Calu3 (cell line): ENCODE results near the gene TNRC18. TPM values are rescaled to one million over a fixed set of nuclear protein-coding genes. Genes with fewer than 3 reads are reported as not detected.

Source experiments
- BruUV-seq: library from RNA; stranded (reverse); fragments of 400-500 nt; replicated peaks from 2 replicates; lab custom pipeline; 2021; lab: Mats Ljungman, UMichigan
- CTCF ChIA-PET: fragments of 300-600 bp; sonication (Branson Sonifier 250); formaldehyde crosslinking; loops from one replicate; lab custom pipeline; 2022; ENCODE audit warnings: antibody characterized with exemption; lab: Charles Lee
- DNase-seq: peaks from one replicate; pipeline ENCODE4 v3.0.0; 2022
- H3K27ac Mint-ChIP-seq: one replicate; pipeline ENCODE4 v1.8.0; 2022; ENCODE audit warnings: mixed read lengths; ENCODE audit not compliant: unreplicated experiment
- H3K27me3 Mint-ChIP-seq: one replicate; pipeline ENCODE4 v1.8.0; 2022; ENCODE audit warnings: mixed read lengths; ENCODE audit not compliant: unreplicated experiment
- H3K36me3 Mint-ChIP-seq: one replicate; pipeline ENCODE4 v1.8.0; 2022; ENCODE audit warnings: mild to moderate bottlenecking, moderate library complexity, mixed read lengths; ENCODE audit not compliant: insufficient read depth, unreplicated experiment
- H3K4me1 Mint-ChIP-seq: one replicate; pipeline ENCODE4 v1.8.0; 2022; ENCODE audit warnings: mild to moderate bottlenecking, low read depth, mixed read lengths; ENCODE audit not compliant: unreplicated experiment
- H3K4me3 Mint-ChIP-seq: one replicate; pipeline ENCODE4 v1.8.0; 2022; ENCODE audit warnings: mild to moderate bottlenecking, low read depth, moderate library complexity, mixed read lengths; ENCODE audit not compliant: unreplicated experiment
- H3K9me3 Mint-ChIP-seq: one replicate; pipeline ENCODE4 v1.8.0; 2022; ENCODE audit warnings: low read depth, mixed read lengths; ENCODE audit not compliant: unreplicated experiment
- CTCF ChIP-seq: fragments of 200-600 bp; IDR thresholded peaks from one replicate; pipeline ENCODE4 v1.8.0; 2022; ENCODE audit warnings: antibody characterized with exemption; ENCODE audit not compliant: unreplicated experiment
- intact Hi-C: fragments of 100-400 bp; cut with micrococcal nuclease; formaldehyde crosslinking; loops from one replicate; pipeline ENCODE4 v1.10.0; 2022; ENCODE audit not compliant: unreplicated experiment
- total RNA-seq: library from RNA; stranded (reverse); gene quantifications from 2 replicates; pipeline ENCODE4 v1.2.3, GENCODE V29; 2022

The TNRC18 gene
- total RNA-seq, 1 experiment from 2014 or later = 213 TPM

- Mint-ChIP-seq H3K9me3 (no peaks in the 10 kb centered on the region), H3K4me1 (peaks cover 9% of the 10 kb centered on the region), H3K36me3 (peaks cover 25% of the 10 kb centered on the region), H3K27me3 (peaks cover 8% of the 10 kb centered on the region), H3K4me3 (no peak overlapping the region), H3K27ac (peak overlapping the region; percentile 61)
- peak; percentile 61 for DNase-seq
- intact Hi-C loops = loop anchor here (1.0 to 2.0 kb wide), 2 partner anchors 84 to 210 kb away; no protein-coding TSS in a partner anchor
- TF ChIP-seq CTCF = peak; percentile 91
- CTCF ChIA-PET = interaction anchor here (0.5 to 3.2 kb wide), 8 partner anchors 13 to 1110 kb away, joined by 3 to 34 read pairs (median 4); no protein-coding TSS in a partner anchor
- BruUV-seq = no TSS peak
Observed at GRCh38 chr7:5450549-5451327, 27.1 kb upstream of the TNRC18 start.

GRCh38 chr7:5448378-5449037 lies 24.9 kb upstream of the TNRC18 start:
- no peak for TF ChIP-seq CTCF
- no peaks in the 10 kb centered on the region for H3K27me3 Mint-ChIP-seq
- no peaks in the 10 kb centered on the region for H3K9me3 Mint-ChIP-seq
- no peak overlapping the region for H3K4me3 Mint-ChIP-seq
- intact Hi-C loops = no loop called here
- no TSS peak for BruUV-seq
- no peak overlapping the region for H3K27ac Mint-ChIP-seq
- peaks cover 9% of the 10 kb centered on the region for H3K4me1 Mint-ChIP-seq
- DNase-seq = no peak
- CTCF ChIA-PET = interaction anchor here (1.6 to 2.0 kb wide), 2 partner anchors 11 to 52 kb away, joined by 3 to 7 read pairs; no protein-coding TSS in a partner anchor
- H3K36me3 Mint-ChIP-seq = peaks cover 46% of the 10 kb centered on the region

- Mint-ChIP-seq H3K27ac (peak overlapping the region; percentile 24), H3K4me1 (no peaks in the 10 kb centered on the region), H3K36me3 (peaks cover 52% of the 10 kb centered on the region), H3K9me3 (no peaks in the 10 kb centered on the region), H3K27me3 (no peaks in the 10 kb centered on the region), H3K4me3 (no peak overlapping the region)
- no peak for DNase-seq
- intact Hi-C loops = no loop called here
- no TSS peak for BruUV-seq
- no peak for TF ChIP-seq CTCF
- CTCF ChIA-PET = no interaction called here
Observed at GRCh38 chr7:5445981-5446594, 22.5 kb upstream of the TNRC18 start.

- CTCF ChIA-PET = interaction anchor here (1.2 kb wide), 1 partner anchor 47 kb away, joined by 3 read pairs; no protein-coding TSS in a partner anchor
- Mint-ChIP-seq H3K27ac (no peak overlapping the region), H3K27me3 (no peaks in the 10 kb centered on the region), H3K4me3 (no peak overlapping the region), H3K9me3 (no peaks in the 10 kb centered on the region), H3K4me1 (no peaks in the 10 kb centered on the region), H3K36me3 (peaks cover 45% of the 10 kb centered on the region)
- intact Hi-C loops = no loop called here
- BruUV-seq = no TSS peak
- TF ChIP-seq CTCF = no peak
- no peak for DNase-seq
Observed at GRCh38 chr7:5443678-5444077, 20.0 kb upstream of the TNRC18 start.
